Measurements from ENCODE around the gene URB1.
"Not testable (repeated sequence)": the region's sequence is repeated elsewhere in the genome, so short reads cannot be mapped to it uniquely, and the experiment has no call there.

URB1 gene

GRCh38 chr21:32316361-32317215, 76.2 kb downstream of the URB1 start:
- DNase-seq = no peak

GRCh38 chr21:32315511-32316281, 77.1 kb downstream of the URB1 start:
- DNase-seq = no peak

- no peak for DNase-seq
These were observed 78.0 kb downstream of the URB1 start for GRCh38 chr21:32314806-32315205.

GRCh38 chr21:32312976-32313375, 79.8 kb downstream of the URB1 start:
- no peak for DNase-seq

- DNase-seq = no peak
These were observed 80.5 kb downstream of the URB1 start for GRCh38 chr21:32312326-32312725.

DNA sequence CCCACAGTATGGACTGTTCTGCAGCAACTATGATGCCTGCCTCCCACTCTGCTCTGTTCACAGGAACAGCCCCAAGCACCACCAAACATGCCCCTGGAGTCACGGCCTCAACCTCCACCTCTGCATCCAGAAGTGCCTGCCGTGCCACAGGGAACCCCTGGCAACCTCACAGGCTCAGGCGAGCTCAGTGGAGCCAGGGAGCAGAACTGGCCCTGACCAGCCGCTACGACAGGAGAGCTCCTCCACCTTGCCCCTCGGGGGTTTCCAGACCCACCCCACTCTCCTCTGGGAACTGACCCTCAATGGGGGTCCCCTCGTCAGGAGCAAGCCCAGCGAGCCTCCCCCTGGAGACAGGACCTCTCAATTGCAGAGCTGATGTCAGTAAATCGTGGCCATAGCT, 81.2 kb downstream of the URB1 start:
- DNase-seq = no peak

DNA sequence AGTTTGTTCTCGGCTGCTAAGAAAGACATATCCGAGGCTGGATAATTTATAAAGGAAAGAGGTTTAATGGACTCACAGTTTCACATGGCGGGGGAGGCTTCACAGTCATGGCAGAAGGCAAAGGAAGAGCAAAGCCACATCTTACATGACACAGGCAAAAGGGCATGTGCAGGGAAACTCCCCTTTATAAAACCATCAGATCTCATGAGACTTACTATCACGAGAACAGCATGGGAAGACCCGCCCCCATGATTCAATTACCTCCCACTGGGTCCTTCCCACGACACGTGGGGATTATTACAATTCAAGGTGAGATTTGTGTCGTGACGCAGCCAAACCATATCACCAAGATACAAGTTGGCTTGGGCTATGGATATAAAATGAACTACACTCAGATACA, 81.8 kb downstream of the URB1 start:
- DNase-seq = not testable (repeated sequence)

DNA sequence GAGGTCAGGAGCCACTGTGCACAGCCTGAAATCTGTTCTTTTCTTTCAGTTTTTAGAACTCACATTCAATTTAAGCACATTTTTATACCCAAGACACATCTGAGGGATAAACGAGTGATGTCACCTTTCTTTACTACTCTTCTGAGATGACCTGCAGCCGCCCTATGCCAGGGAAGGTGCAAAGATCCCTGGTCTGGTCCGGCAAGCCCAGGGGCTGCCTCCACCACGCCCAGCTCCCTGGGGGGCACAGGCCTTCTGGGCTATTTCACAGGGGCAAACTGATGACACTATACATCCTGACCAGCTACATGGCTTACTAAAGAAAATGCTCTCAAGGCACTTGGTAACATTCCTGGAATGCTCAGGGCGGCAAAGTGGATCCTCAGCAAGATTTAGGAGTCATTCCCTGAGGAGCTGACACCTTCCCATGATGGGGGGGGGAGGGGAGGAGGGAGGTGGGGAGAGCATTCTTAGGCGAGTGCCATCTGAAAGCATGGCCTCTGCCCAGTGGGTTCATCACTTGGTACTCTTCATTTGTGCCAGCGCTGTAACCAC, 82.8 kb downstream of the URB1 start:
- no peak for DNase-seq

DNA sequence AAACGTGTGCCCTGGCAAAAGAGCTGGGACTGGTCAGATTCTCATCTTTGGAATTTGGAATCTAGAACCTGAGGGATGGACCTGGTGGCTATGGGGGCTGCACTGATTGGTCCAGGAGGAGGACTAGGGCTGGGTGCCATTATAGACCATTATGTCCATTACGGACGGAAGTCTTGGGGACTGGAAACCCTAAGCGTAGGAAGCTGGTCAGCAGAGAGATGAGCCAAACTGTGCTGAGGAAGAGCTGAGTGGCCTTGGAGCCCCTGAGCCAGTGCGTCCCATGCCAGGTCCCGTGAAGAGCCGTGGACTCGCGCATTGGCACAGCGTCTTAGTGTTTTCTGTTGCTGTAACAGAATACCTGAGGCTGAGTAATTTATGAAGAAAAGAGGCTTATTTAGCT, 84.1 kb downstream of the URB1 start:
- DNase-seq = no peak

- DNase-seq = no peak
These were observed 85.1 kb downstream of the URB1 start for GRCh38 chr21:32307706-32308105.

DNA sequence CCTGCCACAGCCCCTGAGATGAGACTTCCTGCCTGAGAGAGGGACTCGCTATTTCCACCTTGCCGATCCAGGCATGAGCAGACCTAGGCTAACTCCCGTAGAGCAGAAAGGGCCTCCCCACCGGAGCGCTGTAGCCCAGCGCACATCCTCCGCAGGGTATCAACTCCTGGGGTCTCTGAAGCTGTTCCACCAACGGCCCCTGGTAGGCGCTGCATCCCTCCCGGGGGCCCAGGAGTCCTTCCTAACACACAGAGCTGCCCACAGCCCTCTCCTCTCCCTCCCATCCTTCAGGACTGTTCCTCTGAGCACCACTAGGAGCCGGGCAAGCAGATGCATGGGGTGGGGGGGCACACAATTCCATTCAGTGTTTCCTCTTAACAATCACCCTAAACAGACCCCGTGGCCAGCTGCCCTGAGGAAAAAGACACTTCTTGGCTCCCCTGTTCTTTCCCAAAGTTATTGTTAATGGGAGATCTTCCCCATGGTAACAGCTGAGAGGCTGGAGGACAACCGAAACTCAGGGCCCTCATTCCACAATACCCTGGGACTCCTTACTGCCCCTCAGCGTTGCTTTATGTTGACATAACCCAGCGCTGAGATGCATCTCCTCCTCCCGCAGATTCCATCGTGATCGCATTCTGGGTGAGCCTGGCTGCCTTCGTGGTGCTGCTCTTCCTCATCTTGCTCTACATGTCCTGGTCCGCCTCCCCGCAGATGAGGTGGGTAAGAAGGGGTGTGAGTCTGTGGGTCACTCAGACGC, 86.6 kb downstream of the URB1 start:
- DNase-seq = no peak

GRCh38 chr21:32304998-32305397, 87.8 kb downstream of the URB1 start:
- no peak for DNase-seq

- DNase-seq = no peak
These were observed 89.4 kb downstream of the URB1 start for GRCh38 chr21:32303385-32303784.

DNA sequence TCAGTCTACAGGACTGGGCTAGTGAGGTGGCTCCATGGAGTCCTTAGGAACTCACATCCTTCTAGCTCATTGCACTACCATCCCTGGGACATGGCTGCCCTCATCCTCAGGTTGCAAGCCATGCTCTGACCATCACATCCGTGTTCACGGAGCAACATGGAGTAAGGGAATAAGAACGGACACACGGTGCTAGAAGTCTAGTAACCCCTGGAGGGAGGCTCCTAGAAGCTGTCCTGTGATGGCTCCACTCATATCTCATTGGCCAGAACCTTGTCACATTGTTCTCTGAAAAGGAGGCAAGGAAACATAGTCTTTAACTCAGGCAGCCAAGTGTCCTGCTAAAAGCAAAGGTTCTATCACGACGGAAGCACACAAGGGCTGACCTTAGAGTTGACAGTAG, 90.3 kb downstream of the URB1 start:
- DNase-seq = no peak

- no peak for DNase-seq
These were observed 91.2 kb downstream of the URB1 start for GRCh38 chr21:32301596-32301995.

DNA sequence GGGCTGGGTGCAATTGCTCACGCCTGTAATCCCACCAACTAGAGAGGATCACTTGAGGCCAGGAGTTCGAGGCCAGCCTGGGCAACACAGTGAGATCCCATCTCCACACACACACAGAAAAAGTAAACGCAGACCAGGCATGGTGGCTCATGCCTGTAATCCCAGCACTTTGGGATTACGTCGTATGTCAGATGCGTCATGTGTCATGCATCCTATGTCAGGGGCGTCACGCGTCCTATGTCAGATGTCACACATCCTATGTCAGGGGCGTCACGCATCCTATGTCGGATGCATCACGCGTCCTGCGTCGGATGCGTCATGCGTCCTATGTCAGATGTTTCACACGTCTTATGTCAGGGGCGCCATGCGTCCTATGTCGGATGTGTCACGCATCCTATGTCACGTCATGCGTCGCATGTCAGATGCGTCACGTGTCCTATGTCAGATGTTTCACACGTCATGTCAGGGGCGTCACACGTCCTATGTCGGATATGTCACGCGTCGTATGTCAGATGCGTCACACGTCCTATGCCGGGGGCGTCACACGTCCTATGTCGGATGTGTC, 92.6 kb downstream of the URB1 start:
- no peak for DNase-seq

DNA sequence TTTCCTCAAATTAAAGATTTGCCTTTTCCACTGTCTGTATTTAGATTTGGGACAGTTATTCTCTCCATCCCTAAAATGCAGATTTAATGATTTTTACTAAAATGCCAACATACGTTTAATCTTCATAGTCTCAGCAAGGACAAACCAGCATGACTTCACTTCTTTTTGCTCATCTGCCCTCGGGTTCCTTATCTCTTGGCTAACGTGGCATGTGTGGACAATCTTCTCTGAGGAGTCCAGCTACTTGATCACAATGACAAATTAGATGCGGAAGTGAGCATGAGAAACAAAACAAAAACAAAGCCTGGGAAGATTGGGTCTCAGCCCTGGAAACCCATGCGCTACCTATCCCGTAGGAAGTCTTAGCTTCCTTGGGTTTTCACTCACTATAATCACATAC, 93.1 kb downstream of the URB1 start:
- no peak for DNase-seq

- no peak for DNase-seq
These were observed 94.1 kb downstream of the URB1 start, which contains the start of gene MRAP for GRCh38 chr21:32298658-32299081. Gene MRAP, plus strand, starts transcription at chr21:32298855. Its CDS starts 117 bp downstream, at chr21:32298972.

- DNase-seq = no peak
These were observed 94.7 kb downstream of the URB1 start for GRCh38 chr21:32298148-32298559.

GRCh38 chr21:32297449-32297848, 95.4 kb downstream of the URB1 start:
- DNase-seq = no peak

GRCh38 chr21:32285476-32285875, 107.3 kb downstream of the URB1 start:
- DNase-seq = no peak

GRCh38 chr21:32282992-32283391, 109.8 kb downstream of the URB1 start:
- DNase-seq = no peak

DNA sequence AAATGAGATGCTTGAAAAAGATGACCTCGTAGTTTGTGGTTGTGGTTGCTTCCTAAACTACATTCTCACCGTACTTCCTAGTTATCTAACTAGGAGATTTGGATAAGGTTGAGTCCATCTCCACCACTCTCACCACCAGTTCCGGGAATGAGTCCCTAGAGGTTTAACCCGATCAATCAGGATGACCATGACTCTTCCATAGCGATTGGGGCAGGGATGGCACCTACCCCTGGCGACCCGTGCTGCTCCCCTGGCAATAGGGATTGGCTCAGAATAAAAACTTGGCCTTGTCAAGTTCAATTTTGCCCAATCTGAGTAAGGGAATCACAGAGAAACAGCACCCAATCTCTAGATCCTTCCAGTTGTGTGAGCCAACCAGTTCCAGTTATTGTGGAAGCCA, 111.3 kb downstream of the URB1 start:
- no peak for DNase-seq
